Measurements from ENCODE around the gene G6PD. TPM values are rescaled to one million over a fixed set of nuclear protein-coding genes. Genes with fewer than 3 reads are reported as not detected.

The G6PD gene
- 144 and 225 TPM in 2 replicates for total RNA-seq

DNA sequence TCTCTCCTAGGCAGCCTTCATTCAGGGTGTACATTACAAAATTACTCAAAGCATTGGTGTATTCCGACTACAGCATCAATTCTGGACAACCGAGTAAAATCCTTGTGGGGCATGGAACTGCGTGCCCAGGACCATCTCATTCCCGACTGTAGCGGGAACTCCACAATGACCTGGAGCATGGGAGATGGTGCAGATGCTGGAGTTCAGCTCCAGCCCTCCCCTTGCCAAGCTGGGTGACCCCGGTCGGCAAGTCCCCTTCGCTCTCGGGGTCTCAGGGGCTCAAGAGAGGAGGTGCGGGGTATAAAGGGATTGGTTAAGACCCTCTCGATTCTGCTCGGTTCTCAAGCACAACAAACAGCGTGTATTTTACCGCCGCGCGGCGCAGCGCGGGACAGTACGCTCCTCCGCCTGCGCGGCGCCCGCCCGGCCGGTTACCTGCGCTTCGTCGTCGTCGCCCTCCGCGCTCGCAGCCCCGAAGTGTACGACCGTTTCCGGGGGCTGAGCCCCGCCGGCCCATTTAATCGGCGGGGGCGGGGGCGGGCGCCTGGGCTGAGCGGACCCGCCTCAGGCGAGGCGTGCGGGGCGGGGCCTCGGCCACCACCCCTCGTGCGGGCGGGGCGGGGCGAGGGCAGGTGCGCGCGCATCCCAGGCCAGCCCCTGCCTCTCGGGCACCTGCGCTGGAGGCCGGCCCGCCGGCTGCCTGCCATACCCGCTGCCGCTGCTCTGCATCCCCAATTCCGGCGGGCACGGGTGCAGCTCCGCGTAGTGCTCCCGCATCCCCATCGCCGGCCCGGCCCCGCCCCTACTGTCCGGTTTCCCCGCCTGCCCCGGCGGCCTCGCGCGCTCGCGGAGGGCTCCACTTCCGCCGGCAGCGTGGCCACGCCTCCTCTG is at the start of gene G6PD:
TSS of gene G6PD (minus strand) at position 493 of the 891 bp plus-strand sequence. CDS start 691 bp downstream, outside the sequence.

DNA sequence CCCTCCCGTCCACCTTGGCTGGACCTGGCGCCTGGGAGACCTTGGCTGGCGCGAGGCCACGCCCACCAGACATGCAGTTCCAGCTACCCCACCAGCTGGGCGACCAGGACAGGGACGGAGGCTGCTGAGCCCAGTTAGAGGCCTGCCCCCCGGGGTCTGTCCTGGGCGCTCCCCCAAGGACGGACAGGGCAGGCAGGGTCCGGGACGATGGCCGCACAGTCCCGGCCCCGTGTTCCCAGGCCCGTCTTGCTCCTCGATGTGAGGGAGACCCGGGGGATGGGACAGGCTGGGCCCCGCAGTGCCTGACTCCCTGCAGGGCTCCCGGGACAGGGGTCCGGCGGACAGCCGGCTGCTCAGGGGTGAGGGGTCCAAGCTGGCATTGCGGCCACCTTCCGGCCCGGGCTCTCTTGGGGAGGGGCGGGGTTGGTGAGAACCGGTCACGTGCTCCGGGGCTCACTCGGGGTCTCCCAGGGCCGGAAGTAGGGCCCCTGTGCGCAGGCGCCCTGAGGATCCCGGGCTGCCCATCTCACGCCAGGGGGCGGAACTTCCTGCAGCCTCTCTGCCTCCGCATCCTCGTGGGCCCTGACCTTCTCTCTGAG is 38.0 kb upstream of the G6PD start, which contains the start of gene CTAG1A:
TSS of gene CTAG1A (plus strand) at position 549 of the 599 bp plus-strand sequence. CDS start 74 bp downstream, outside the sequence.

DNA sequence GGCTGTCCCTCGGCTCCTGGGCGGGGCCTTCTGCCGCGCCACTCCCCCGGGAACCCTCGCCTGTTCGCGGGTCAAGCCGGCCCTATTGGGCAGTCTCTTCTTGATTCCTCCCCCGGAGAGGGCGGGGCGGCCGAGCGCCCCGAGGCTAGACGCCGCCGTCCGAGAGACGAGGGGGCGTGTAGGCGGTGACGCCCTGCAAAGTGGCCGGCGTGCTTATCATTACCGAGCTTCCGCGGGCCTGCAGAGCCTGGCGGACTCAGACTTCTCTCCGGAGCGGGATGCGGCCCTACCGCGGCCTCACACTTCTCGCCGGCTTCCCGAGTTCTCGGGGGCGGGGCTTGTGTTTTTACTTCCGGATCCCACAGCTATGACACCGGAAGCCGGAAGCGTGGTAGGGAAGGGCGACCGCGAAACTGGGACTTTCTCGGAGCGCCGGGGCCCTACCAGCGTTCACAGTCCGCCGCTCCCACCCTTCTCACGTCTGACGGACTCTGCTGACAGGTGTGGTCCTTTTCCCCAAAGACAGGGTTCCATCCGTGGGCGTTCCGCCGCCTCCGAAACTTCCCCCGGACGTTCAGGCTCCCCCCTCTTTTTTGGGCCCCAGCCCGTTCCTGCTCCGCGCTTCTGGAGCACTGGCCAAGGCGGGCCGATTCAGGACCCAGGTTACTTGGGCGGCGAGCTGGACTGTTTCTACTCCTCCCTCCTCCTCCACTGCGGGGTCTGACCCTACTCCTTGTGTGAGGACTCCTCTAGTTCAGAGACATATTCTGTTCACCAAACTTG is 790 bp upstream of the G6PD start, which contains the start of gene IKBKG:
TSS of gene IKBKG (plus strand) at position 376 of the 783 bp plus-strand sequence. CDS start 4,383 bp downstream, outside the sequence.

GRCh38 chrX:154515966-154516655 is 30.5 kb downstream of the G6PD start, which contains the start of gene FAM3A:
FAM3A (minus strand) TSS chrX:154516232; CDS start chrX:154515772, 460 bp downstream.

GRCh38 chrX:154490414-154491083 is 56.1 kb downstream of the G6PD start, which contains the start of gene SLC10A3:
SLC10A3 (minus strand) TSS chrX:154490629; CDS start chrX:154488940, 1,689 bp downstream.

GRCh38 chrX:154486396-154487207 is 60.0 kb downstream of the G6PD start, which contains the start of gene UBL4A:
UBL4A (minus strand) TSS chrX:154486615; CDS start chrX:154486584, 31 bp downstream.

Other genes starting within 250 kb of the G6PD start
- gene FLNA, start 172.2 kb downstream of the G6PD start, total RNA-seq, result 918 and 2,171 TPM in 2 replicates
- gene EMD, start 167.6 kb downstream of the G6PD start, total RNA-seq, result 73.5 and 86.1 TPM in 2 replicates
- gene RPL10, start 148.5 kb downstream of the G6PD start, total RNA-seq, result 9,658 and 12,949 TPM in 2 replicates
- gene DNASE1L1, start 137.6 kb downstream of the G6PD start, total RNA-seq, result 33.7 and 34.2 TPM in 2 replicates
- gene TAFAZZIN, start 135.3 kb downstream of the G6PD start, total RNA-seq, result 17.0 and 23.9 TPM in 2 replicates
- gene ATP6AP1, start 118.2 kb downstream of the G6PD start, total RNA-seq, result 43.3 and 50.6 TPM in 2 replicates
- gene GDI1, start 109.7 kb downstream of the G6PD start, total RNA-seq, result 89.5 and 101 TPM in 2 replicates
- gene FAM50A, start 102.7 kb downstream of the G6PD start, total RNA-seq, result 42.2 and 65.5 TPM in 2 replicates
- 14.9 and 41.3 TPM in 2 replicates for gene PLXNA3, start 88.6 kb downstream of the G6PD start, total RNA-seq
- 45.6 and 72.6 TPM in 2 replicates for gene LAGE3, start 67.6 kb downstream of the G6PD start, total RNA-seq
- 30.6 and 37.0 TPM in 2 replicates for gene UBL4A, start 60.2 kb downstream of the G6PD start, total RNA-seq
- 30.8 and 32.3 TPM in 2 replicates for gene SLC10A3, start 56.2 kb downstream of the G6PD start, total RNA-seq
- gene FAM3A, start 30.6 kb downstream of the G6PD start, total RNA-seq, result 41.6 and 42.7 TPM in 2 replicates
- gene IKBKG, start 774 bp upstream of the G6PD start, total RNA-seq, result 12.3 and 18.2 TPM in 2 replicates
- gene CTAG1A, start 38.3 kb upstream of the G6PD start, total RNA-seq, result not detected in 2 replicates
- not detected in 2 replicates for gene CTAG1B, start 72.4 kb upstream of the G6PD start, total RNA-seq
- not detected in 2 replicates for gene CTAG2, start 106.7 kb upstream of the G6PD start, total RNA-seq
- gene GAB3, start 204.2 kb upstream of the G6PD start, total RNA-seq, result 4.6 and 10.5 TPM in 2 replicates
- 18.8 and 31.6 TPM in 2 replicates for gene DKC1, start 216.0 kb upstream of the G6PD start, total RNA-seq

Measured in pericardium fibroblast (primary cell).